Stimulated activated CD8-positive, alpha-beta memory T cell treated with anti-CD3 and anti-CD28 coated beads, Interleukin-7, amount 100 ng/mL, for 24 hours (primary cell): Measurements from ENCODE around the gene MET.

ENCODE experiments used
- DNase-seq: peaks from one replicate; pipeline ENCODE4 v3.0.0-alpha.2; 2020; ENCODE audit warnings: low read depth

The MET gene

DNA sequence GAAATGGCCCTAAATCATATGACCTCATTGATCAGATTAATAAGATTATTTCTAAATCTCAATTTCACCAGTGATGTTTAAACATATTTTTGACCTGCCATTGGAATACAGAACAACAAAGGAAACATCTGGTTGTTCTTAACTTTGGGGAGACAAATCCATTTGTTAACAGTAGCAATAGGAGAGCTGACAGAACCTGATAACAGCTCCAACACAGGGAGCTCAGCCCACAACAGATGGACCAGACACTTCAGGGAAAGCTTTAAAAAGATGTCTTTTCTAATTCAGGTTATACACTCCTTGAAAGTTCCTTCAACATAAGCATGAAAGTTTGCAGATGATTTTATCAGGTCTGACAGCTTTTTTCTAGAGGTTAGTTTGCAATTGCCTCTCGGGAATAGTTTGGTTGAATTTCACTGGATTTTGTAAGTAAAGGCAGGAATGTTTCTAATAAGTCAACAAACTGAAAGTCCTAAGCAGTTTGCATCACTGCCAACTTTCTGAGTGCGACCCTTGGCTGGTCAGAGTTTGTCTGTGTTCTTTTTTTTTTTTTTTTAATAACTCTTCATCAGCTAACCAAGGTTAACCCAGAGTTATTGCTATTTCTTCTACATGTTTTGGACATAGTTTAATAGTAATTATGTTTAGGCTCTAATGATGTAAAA, 6.5 kb upstream of the MET start:
- no peak for DNase-seq

GRCh38 chr7:116669769-116670168, 2.2 kb upstream of the MET start:
- DNase-seq = no peak

GRCh38 chr7:116670409-116671015, 1.5 kb upstream of the MET start:
- DNase-seq = no peak

DNA sequence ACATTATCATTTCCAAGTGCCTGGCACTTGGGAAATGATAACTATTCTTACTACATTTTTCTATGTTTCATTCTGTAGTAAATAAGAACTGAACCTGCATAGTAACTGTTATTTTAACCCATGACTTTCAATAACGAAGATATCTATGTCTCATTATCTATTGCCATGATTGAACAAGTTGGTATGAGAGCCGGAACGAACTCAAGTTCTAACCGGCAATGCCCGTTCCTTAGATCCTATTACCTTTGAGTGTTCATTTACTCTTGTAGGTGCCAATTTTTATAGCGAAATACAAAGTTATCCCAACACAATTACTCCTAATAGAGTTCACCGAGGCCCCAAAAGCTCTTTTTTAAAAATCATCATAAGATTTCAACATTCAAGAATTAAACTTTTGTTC, 885 bp upstream of the MET start:
- no peak for DNase-seq

GRCh38 chr7:116672596-116673456, 830 bp downstream of the MET start:
- DNase-seq = no peak

DNA sequence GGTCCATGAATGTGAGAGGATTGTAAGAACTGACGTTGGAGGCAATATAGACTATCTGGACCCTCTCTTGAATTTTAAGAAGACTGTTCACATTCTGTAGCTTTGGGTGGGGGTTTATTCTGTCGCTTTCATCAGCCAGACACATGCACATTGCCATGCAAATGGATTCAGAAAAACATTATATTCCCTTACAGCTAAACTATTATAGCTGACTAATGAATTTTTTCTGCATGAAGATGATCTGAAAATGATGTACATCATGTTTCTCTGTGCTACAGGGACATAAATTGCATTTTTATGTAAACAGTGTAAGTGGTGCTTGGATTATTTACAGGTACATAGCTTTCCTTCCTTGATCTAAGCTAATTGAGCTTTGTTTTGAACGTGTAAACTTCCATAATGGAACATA, 1.5 kb downstream of the MET start:
- no peak for DNase-seq

DNA sequence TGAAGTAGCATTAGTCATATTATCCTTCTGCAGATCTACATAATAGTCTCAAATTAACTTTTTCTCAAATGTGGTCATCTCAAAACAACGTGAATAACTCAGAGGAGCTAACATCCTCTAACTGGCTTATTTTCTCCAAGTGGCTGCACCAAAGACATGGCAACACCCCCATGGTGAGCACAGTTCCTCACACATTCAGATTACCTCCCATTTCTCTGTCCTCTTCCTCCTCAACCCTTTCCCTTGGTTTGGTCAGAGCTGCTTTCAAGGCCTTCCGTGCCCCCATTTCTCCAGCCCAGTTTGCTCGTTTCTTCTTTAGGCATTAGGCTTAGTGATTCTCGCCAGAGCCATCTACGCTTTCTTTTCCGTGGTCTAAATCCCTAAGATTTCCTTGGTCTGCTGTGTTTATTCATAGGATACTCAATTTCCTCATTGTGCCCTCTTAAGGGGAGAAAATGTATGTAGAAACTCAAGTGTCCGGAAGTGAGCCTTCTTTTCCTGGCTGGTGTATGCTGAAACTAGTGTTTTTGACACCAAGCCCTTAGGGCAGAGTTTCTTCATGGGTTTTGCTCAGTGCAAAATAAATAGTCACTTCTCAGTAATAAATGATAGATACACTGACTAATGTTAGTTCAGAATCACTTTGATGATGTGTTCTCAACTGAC, 2.6 kb downstream of the MET start:
- no peak for DNase-seq

DNA sequence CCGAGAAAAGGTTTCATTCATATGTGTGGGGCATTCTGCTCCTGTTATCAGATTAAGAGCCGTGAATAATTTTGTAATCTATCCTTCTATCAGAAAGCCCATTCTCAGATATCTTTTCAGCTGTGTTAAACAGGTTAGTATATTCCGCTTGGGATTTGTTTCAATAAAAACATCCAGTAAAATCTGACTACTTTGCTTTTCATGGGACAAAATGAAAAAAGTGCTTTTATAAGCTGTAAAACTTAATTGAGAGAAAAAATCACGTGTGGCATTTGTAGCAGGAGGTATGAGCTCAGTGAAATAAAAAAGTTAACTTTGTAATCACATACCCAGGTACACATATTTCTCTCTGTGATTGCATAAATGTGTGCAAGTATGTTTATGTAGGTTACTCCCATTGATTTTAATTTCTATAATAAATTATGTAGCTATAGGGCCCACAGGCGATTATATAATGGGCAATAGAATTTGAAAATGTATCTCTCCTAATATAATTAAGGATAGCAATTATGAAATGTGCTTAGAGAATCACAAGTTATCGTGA, 3.9 kb downstream of the MET start:
- no peak for DNase-seq

GRCh38 chr7:116678780-116679179, 6.8 kb downstream of the MET start:
- DNase-seq = no peak

DNA sequence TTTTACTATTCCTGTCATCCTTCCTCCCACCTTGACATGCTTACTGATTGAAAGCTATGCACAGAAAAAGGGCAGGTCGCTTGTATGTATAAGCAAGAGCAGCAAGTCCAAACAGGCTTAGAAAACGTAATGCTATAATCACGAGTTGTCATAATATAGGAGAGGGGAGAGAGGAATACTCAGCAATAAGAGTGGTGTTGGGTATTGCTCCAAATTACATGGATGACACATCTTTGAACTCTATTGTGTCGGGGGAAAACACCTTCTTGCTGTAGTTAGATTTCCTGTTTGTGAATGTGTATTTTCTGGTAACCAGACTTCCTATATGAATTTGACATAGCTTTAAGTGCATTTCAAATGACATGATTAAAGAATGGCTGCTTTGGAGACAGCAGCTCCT, 7.5 kb downstream of the MET start:
- no peak for DNase-seq

DNA sequence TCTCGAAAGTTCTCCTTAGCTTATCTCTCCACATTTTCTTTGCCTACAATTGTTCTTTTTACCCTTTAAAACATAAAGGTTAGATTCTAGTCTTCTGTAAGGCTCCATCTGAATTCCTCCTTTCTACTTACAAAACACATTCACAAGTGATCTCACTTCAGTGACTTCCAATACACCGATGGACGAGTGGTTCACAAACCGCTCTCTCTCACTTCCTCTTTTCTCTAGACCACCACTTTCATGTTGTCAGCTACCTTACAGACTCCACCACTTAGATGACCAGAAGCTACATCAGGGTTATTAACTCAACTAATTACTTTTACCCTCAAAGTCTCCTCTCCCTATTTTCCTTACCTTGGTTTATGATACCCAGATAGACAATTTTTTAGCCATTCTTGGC, 11.8 kb downstream of the MET start:
- DNase-seq = no peak

GRCh38 chr7:116686033-116686432, 14.0 kb downstream of the MET start:
- DNase-seq = no peak

GRCh38 chr7:116686812-116687419, 14.9 kb downstream of the MET start:
- no peak for DNase-seq

- no peak for DNase-seq
These were observed 15.8 kb downstream of the MET start for GRCh38 chr7:116687801-116688201.

DNA sequence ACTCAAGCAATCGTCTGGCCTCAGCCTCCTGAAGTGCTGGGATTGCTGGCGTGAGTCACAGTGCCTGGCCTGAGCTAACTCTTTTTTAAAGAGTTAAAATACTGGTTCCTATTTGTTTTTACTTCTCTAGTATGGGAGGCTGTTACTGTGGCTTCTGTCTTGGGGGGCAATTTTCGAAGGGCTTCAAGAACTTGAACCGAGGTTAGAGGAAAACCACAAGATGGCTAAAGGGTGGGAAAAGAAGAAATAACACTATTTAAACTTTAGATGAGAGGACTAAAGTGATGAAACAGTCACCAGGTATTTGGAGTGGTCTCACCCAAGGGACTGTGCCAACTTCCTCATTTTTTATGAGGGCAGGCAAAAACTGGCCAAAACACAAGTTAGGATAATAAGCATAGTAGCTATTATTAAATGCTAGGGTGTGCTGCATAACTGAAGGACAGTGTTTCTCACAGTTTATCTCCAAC, 17.8 kb downstream of the MET start:
- DNase-seq = no peak

GRCh38 chr7:116691664-116692063, 19.7 kb downstream of the MET start:
- DNase-seq = no peak

DNA sequence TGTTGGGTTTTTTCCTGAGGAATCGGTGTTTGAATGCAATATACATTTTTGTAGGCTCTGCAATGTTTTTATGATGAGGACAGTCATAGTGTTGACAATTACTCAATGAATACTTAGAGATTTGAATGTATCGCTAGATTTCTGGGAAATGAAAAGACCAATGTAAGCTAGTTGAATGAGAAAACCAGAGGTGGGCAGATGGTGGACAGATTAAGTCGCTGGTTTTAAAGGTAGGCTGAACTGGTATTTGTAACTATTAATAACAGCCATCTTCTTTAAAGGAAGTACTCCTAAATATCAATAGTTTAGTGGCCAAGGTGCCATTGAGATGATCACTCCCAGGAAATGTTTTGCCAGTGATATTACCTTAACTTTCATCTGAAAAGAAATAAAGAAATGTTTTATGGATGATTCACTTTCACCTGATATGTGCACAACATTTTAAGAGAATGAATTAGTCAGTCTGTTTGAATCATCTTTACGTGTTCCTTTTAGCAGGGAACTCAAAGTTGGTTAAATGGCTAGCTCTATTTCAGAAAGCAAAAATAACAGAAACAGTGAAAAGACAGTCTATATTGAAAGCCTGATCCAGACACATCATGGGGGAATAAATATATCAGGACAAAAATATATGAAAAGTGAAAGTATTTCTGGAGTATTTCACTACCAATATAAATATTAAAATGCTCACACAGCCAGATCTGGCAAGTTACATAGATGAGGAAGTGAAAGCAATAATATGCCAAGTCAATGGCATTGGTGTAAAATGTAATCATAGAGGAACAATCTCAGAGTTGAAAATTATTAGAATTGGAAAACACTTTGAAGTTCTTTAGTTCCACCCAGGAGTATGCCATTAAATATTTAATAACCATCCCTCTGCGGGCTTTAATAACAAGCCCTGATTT, 20.7 kb downstream of the MET start:
- DNase-seq = no peak

DNA sequence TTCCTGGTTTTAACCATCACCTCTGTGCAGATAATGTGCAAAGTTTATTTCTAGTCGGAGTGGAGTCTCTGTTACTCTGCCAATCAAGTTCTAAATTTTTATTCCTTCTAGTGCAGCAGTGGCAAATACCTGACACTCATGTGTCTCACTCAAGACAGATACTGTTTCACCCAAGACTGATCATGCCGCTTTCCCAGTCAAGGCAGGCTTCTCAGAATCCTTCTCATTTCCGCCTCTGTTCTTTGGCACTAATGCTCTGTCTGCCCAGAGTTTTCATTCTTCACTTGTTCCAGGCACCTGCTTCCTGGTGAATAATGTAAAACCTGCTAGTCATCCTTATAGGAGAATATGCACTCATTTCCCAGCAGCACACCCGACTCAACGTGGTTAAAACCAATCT, 24.7 kb downstream of the MET start:
- no peak for DNase-seq

GRCh38 chr7:116697152-116697551, 25.2 kb downstream of the MET start:
- no peak for DNase-seq

GRCh38 chr7:116697761-116698160, 25.8 kb downstream of the MET start:
- no peak for DNase-seq

DNA sequence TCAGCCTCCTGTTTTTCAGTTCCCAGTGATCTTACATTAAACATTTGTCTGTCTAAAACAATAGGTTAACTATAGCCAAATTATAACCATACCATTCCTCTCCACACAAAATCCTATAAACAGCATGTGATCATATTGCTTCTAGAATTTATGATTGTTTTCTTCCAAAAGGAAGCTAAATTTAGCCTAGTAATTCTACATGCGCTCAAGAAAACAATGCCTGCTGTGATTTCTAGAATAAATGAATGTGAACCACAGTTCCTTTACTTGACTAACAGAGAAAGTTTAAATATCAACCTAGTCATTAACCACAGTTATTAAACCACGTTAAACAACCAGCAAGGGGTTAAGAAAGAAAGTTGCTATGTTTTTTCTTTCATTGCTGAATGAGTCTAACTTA, 26.4 kb downstream of the MET start:
- DNase-seq = no peak
